ENCODE data around the gene RUVBL2.

RUVBL2 gene

DNA sequence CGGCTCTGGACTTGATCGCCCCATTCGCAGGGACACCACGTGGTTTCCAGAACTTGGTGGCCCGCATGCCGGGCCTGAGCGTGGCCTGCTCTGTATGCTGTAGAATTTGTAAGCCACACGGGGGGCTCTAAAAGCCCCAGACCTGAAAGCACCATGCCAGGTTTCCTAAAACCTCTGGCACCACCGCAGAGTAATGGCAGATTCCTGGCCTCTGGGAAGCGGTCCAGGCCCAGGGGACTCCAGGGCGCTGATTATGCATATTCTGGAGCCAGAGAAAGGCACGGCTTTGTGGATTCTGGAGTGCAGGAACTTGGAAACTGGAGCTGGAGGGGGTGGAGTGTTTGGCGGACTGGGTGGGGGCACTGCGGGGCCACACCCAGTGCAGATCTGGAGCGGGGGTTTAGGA, 24.9 kb upstream of the RUVBL2 start:
- Histone ChIP-seq H3K4me1 (peaks cover 21% of the 10 kb centered on the region), H3K36me3 (peaks cover 37% of the 10 kb centered on the region), H3K4me3 (ENCODE audit: low read depth, low read length) (no peak overlapping the region), H3K9me3 (no peaks in the 10 kb centered on the region), H3K27me3 (no peaks in the 10 kb centered on the region)
- TF ChIP-seq, protein P1, sequence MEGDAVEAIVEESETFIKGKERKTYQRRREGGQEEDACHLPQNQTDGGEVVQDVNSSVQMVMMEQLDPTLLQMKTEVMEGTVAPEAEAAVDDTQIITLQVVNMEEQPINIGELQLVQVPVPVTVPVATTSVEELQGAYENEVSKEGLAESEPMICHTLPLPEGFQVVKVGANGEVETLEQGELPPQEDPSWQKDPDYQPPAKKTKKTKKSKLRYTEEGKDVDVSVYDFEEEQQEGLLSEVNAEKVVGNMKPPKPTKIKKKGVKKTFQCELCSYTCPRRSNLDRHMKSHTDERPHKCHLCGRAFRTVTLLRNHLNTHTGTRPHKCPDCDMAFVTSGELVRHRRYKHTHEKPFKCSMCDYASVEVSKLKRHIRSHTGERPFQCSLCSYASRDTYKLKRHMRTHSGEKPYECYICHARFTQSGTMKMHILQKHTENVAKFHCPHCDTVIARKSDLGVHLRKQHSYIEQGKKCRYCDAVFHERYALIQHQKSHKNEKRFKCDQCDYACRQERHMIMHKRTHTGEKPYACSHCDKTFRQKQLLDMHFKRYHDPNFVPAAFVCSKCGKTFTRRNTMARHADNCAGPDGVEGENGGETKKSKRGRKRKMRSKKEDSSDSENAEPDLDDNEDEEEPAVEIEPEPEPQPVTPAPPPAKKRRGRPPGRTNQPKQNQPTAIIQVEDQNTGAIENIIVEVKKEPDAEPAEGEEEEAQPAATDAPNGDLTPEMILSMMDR (IDR thresholded peaks at IDR 0.05; ENCODE audit: low read depth, low read length): no peak
- no peak for DNase-seq

DNA sequence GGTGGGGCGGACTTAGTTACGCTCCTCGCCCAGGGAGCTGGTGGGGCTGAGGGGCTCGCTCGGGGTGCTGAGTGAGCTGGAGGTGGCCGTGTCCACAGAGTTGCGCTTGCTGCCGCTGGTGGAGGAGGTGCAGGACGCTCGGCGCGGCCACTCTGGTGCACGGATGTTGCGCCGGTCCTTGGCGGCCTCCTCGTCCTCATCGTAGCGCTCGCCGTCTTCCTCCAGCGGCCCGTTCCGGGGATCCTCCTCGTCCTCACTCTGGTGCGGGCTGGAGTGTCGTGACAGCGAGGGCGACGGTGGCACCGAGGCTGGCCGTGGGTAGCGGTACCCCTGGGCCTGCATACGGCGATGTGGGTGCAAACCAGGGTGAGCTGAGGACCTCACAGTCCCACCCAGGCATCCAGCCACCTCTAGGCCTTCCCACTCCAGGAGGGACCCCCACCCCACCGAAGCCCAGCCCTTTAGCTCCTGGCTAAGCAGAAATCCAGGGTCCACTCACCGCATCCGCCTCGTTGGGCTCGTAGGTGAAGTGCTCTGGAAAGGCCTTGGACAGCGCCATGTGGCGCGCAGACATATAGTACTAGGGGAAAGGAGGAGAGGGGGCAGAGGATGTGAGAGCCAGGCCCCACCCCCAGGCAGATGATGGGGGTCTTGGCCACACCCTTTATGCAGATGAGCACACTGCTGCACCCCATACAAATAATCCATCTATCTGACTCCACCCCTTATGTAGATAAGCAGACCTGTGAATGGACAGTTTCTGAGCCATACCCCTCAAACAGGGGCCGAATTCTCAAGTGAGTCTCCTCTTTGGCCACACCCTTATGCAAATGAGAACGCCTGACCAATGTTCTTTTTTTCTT, 24.2 kb upstream of the RUVBL2 start:
- peak; percentile 93 for DNase-seq
- peaks cover 14% of the 10 kb centered on the region for H3K4me1 ChIP-seq
- TF ChIP-seq, protein P1 (IDR thresholded peaks at IDR 0.05; ENCODE audit: low read depth, low read length): no peak
- no peaks in the 10 kb centered on the region for H3K27me3 ChIP-seq
- no peak overlapping the region for H3K4me3 ChIP-seq (ENCODE audit: low read depth, low read length)
- H3K9me3 ChIP-seq: no peaks in the 10 kb centered on the region
- H3K36me3 ChIP-seq: peaks cover 37% of the 10 kb centered on the region

DNA sequence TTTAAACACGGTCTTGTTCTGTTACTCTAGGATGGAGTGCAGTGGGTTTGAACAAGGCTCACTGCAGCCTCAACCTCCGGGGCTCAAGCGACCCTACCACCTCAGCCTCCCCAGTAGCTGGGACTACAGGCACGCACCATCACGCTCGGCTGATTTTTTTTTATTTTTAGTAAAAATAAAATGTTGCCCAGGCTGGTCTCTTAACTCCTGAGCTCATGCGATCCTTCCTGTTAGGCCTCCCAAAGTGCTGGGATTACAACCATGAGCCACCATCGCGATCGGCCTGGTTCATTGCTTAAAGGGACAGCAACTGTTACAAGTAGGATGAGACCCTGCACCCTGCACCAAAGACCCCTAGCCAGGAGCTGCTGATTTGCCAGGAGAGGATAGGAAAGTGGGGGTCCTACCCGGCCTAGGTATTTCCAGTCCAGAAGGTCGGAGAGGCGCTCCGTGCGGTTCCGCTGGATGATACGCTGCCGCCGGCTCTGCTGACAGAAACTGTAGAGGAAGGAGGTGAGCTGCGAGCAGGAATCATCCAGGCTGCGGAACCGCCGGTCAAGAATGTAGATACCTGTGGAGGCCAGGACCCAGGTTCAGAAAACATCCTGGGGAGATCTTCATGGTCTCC, 23.4 kb upstream of the RUVBL2 start:
- Histone ChIP-seq H3K4me1 (peaks cover 13% of the 10 kb centered on the region), H3K36me3 (peaks cover 37% of the 10 kb centered on the region), H3K27me3 (no peaks in the 10 kb centered on the region), H3K9me3 (no peaks in the 10 kb centered on the region), H3K4me3 (ENCODE audit: low read depth, low read length) (no peak overlapping the region)
- TF ChIP-seq, protein P1 (IDR thresholded peaks at IDR 0.05; ENCODE audit: low read depth, low read length): no peak
- DNase-seq: no peak

DNA sequence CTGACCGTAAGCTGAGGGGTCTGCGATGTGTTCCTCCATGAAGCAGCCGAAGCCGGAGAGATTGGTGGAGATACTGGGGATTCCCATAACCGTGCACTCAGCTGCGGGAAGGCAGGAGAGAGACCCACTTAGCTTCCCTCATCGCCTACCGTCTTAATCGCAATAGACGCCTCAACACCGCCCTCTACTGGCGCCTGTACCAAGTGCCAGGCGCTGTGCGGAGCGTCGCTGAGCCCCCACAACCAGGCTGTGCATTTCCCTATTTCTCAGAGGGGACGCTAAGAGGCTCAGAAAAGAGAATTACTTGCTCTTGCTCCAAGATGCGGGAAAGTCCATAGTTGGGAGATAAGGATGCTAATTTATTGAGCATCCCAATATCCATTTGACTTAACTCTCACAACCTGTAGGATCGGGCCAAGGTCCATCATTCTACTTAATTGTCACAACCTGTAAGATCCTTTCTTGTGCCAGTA, 22.7 kb upstream of the RUVBL2 start:
- Histone ChIP-seq H3K27me3 (no peaks in the 10 kb centered on the region), H3K36me3 (peaks cover 36% of the 10 kb centered on the region), H3K9me3 (no peaks in the 10 kb centered on the region), H3K4me3 (ENCODE audit: low read depth, low read length) (no peak overlapping the region), H3K4me1 (peaks cover 13% of the 10 kb centered on the region)
- peak; percentile 93 for DNase-seq
- TF ChIP-seq, protein P1 (IDR thresholded peaks at IDR 0.05; ENCODE audit: low read depth, low read length): peak; percentile 94

DNA sequence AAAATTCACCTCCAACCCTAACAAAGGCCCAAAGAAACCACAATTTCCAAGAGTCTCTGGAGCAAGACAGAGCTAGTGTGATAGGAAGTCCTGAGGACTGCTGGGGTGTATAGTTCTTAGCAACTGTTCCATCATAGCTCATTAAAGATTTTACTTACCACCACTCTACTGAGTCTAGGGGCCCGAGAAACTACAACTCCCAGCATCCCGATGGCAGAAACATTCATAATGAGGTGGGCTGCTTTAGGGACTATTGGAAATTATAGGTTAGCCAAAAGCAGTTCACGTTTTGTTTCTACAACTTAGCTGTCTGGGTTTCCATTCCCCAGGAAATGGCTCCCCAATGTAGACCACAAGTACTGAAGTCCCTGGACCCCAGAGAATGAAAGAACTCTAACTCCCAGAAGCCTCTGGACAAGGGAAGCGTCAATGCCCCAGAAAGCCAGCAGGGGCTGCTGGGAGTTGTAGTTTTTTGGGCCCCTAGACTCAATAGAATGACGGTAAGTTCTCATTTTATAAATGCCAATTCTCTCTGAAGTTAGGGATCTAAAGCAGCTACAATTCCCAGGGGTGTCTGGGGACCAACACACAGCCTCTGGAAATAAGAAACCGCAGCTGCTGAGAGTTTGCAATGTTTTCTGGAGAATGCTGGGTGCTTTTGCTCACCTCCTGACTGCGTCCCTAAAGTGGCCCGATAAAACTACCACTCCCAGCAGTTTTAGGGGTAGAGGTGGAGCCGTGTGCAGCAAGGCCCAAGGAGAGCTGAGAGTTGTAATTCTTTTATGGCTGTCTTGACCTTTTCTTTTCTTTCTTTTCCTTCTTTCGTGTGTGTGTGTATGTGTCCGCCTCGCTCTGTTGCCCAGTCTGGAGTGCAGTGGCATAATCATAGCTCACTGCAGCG, 17.5 kb upstream of the RUVBL2 start:
- TF ChIP-seq, protein P1 (IDR thresholded peaks at IDR 0.05; ENCODE audit: low read depth, low read length): peak; percentile 20; the same call in 1 of the 2 replicates
- Histone ChIP-seq H3K9me3 (no peaks in the 10 kb centered on the region), H3K4me3 (ENCODE audit: low read depth, low read length) (no peak overlapping the region), H3K27me3 (no peaks in the 10 kb centered on the region), H3K4me1 (no peaks in the 10 kb centered on the region), H3K36me3 (no peaks in the 10 kb centered on the region)
- DNase-seq: peak; percentile 71
